GM21786 (cell line): Measurements from ENCODE around the gene SH2B3.

ENCODE experiments used
- ATAC-seq: cut with Tn5 transposase; IDR thresholded peaks from one replicate; pipeline ENCODE4 v1.9.1; 2021; ENCODE audit not compliant: unreplicated experiment

Gene SH2B3

GRCh38 chr12:111443086-111443485 is 37.4 kb downstream of the SH2B3 start:
- no peak for ATAC-seq

GRCh38 chr12:111443586-111443985 is 37.9 kb downstream of the SH2B3 start:
- ATAC-seq = no peak

GRCh38 chr12:111444314-111444924 is 38.7 kb downstream of the SH2B3 start:
- ATAC-seq = peak; percentile 35

- peak; percentile 83 for ATAC-seq
These were observed 39.4 kb downstream of the SH2B3 start for GRCh38 chr12:111444925-111445725.

DNA sequence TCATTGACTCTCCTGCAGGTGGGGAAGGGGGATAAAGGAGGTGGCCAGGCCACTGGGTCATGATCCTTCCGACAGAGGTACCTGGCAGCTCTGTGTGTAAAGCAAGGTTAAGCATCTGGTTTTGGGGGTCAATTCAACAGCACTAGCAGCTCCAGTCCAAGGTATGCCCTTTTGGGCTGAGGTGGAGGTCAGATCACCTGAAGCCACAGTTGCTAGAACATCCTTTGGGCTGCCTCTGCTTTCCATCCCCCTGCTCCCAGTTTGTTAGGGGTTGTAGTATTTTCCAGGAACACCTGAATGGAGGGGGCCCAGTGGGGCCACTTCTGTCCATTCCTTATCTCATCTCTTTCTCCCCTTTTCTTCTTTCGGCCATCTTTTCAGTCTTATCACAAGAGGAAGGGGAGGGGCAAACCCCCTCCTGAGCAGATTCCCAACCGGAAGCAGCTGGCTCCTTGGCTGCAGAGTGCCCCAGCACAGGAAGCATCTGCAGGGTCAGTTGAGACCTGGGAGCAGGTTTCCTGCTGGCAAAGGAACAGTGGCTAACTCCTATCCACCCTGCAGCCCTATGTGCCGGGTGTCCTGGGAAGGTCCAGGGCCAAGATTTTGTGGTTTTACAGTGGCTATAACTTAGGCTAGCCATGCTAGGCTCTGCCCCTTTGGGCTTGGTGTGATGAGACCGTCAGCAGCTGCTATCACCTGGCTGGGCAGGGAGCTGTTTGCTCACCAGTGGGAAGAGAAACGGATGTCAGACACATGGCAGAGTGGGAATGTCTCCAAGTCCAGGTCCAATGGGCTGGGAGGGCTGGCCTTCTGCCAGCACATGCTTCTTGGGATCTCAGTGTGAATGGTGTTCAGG is 40.2 kb downstream of the SH2B3 start:
- ATAC-seq = no peak

- ATAC-seq = no peak
These were observed 41.2 kb downstream of the SH2B3 start for GRCh38 chr12:111446631-111447570.

- no peak for ATAC-seq
These were observed 42.0 kb downstream of the SH2B3 start for GRCh38 chr12:111447571-111448265.

DNA sequence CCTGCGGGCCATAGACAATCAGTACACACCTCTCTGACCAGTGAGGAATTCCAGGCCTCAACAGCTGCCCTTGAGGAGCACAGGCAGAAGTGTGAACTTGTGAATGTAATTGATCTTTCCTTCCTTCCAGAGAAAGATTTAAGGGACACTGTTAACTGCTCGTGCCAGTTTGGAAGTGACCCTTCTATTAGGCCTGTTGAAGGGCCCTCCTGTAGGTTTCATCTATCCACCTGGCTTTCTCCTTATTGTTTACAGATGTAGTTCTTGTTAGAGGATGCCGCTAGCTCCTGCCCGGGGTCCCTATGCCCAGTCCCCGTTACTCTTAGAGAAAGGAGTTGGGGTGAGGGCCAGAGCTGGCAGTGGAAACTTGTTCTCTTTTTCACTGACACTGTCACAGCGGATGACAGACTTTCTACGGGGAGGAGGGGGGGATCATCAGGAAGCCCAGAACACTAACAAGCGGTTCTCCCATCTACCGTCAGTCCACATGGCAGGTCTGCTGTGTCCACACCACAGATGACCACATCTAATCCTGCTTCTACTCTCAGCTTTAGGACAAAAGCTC is 42.6 kb downstream of the SH2B3 start:
- no peak for ATAC-seq

GRCh38 chr12:111448846-111449790 is 43.4 kb downstream of the SH2B3 start:
- ATAC-seq = no peak

DNA sequence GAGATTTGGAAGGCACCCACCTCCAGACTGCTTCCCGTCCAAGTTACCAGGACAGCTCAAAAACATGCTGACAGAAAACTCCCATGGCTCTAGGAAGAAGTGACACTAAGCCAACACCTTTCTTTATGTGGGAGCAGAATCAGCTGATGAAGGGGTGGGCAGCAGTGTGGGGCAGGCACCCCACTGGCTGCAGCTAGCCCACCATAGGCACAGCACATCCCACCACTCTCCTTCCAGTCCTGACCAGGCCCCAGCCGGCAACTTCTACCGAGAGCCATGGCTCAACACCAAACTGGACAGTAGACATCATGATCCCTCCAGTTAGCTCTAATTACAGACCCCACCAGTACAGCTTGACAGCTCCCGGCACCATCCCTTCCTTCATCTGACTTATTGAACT is 45.0 kb downstream of the SH2B3 start:
- ATAC-seq = no peak

GRCh38 chr12:111451232-111451631 is 45.5 kb downstream of the SH2B3 start:
- ATAC-seq = no peak

GRCh38 chr12:111451649-111452129 is 46.0 kb downstream of the SH2B3 start:
- no peak for ATAC-seq

DNA sequence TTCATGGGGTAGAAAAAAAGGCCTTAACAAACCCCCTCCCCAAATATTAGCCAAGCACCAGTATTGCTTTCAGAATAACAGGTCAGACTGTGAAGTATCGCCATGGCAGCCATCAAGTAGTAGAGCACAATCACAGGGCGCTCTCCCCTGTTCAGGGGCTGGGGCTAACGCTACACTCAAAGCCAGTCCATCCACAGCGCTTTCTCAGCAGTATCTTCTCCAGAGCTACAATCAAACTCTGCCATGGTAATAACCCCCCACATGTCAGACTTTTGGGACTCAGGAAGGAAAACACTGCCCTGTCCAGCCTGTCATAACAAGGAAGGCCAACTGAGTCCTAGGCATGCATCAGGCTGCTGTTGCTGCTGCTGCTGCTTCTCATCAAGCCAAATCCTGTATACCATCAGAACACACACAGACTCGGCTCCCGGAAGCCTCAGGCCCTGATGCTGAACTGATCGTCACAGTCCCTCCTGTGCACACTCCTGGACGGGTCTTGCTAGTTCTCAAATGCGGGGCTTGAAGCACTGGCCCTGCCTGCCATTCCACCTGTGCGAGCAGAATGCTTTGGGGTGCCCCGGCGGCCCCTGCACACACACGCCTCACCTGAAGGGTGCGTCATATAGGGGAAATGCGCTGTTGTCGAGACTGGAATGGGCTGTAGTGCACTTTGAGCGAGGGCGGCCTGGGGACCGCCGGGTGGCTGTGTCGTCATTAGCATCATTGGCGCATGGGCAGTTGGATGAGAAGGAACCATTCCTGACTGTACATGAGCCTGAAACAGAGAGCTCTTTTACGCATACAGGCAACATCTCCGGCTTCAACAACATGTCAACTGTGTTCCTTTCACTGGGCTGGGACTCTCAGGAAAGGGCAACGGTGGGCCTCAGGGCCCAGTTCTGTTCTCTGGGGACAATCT is 47.6 kb downstream of the SH2B3 start:
- no peak for ATAC-seq

DNA sequence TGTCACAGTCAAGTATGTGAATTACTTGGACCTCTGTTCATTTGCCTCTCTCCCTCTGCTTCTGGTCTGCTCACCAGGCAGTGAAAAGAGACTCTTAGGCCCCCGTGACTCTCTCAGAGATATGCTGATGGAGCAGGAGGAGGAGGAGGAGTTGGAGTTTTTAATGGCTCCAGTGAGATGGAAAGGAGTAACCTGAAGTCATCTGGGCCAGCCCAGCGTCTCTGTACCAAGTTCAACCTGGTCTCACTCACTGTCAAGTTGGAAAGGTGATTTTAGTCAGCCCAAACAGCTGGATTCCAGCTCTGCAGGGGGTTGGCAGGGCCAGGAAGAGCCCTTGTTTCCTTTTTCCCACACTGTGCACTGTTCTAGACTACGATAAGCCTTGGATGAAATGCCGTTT is 48.6 kb downstream of the SH2B3 start:
- no peak for ATAC-seq

- ATAC-seq = no peak
These were observed 49.2 kb downstream of the SH2B3 start for GRCh38 chr12:111454716-111455447.

DNA sequence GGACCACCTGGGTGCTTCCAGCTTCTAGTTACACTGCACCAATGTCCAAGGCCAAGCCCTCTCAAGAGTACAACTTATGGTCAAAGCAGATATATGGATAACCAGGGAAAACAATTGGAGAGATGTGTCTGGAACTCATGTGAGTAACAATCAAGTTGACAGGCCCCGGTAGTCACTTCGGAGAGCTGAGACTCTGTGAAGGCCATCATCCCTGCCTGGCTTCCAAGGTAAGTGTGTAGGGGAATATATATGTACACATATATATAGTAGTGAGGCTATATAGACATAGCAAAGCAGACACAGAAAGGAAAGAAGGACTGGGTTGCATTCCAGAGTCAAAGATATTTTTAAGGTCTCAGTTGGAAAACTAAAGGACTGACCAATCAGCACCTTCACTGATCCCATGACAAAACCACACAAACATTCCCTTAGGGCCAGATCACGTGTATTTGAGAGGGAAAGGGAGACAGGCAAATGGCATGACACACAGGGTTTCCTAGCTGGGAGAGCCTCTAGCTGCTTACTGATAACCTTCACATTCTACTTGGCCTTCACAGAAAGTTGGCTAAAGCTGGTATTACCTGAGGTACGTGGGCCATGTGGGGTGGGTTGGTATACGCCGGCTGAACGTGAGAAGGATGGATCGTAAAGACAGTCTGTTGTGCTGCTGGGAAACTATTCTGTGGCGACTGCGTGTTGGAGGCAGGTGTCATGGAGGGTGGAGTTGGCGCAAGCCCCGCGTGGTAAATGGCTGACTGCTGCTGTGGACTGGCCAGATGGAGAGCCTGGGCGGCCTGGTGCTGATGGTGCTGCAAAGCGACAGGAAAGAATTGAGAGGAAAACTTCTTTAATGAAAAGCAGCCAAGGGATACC is 50.0 kb downstream of the SH2B3 start:
- ATAC-seq = no peak
